Hepatocyte (in vitro differentiated cells): ENCODE measurements around the gene PREX1. TPM values are rescaled to one million over a fixed set of nuclear protein-coding genes. Genes with fewer than 3 reads are reported as not detected.

Source experiments
- DNase-seq: peaks from one replicate; pipeline ENCODE4 v3.0.0-alpha.2; 2016; ENCODE audit warnings: low spot score
- H2AFZ ChIP-seq: fragments of 200-600 bp; sonication (generic); 2 replicates; pipeline ENCODE4 v1.6.0; 2016; ENCODE audit warnings: antibody characterized with exemption, mild to moderate bottlenecking
- H3K27ac ChIP-seq: fragments of 200-600 bp; sonication (generic); 2 replicates; pipeline ENCODE4 v1.5.1; 2016; ENCODE audit warnings: mild to moderate bottlenecking
- H3K27me3 ChIP-seq: fragments of 200-600 bp; sonication (generic); 2 replicates; pipeline ENCODE4 v1.6.1; 2016
- H3K36me3 ChIP-seq: fragments of 200-600 bp; sonication (generic); replicated peaks from 2 replicates; pipeline ENCODE4 v1.5.1; 2016; ENCODE audit warnings: low read depth; ENCODE audit not compliant: insufficient read depth
- H3K4me1 ChIP-seq: fragments of 200-600 bp; sonication (generic); 2 replicates; pipeline ENCODE4 v1.5.1; 2016; ENCODE audit warnings: mild to moderate bottlenecking, moderate library complexity; ENCODE audit not compliant: insufficient read depth
- H3K4me2 ChIP-seq: fragments of 200-600 bp; sonication (generic); 2 replicates; pipeline ENCODE4 v1.6.0; 2016
- H3K4me3 ChIP-seq: fragments of 200-600 bp; sonication (generic); 2 replicates; pipeline ENCODE4 v1.5.1; 2016; ENCODE audit warnings: mild to moderate bottlenecking
- H3K79me2 ChIP-seq: fragments of 200-600 bp; sonication (generic); 2 replicates; pipeline ENCODE4 v1.6.0; 2017; ENCODE audit warnings: mild to moderate bottlenecking
- H3K9me2 ChIP-seq: fragments of 200-600 bp; sonication (generic); replicated peaks from 2 replicates; pipeline ENCODE4 v1.6.0; 2017; ENCODE audit warnings: mild to moderate bottlenecking; ENCODE audit not compliant: insufficient read depth
- H3K9me3 ChIP-seq: fragments of 200-600 bp; sonication (generic); 2 replicates; pipeline ENCODE4 v1.5.1; 2016; ENCODE audit warnings: low read depth, mild to moderate bottlenecking
- H4K20me1 ChIP-seq: fragments of 200-600 bp; sonication (generic); 2 replicates; pipeline ENCODE4 v1.6.0; 2016; ENCODE audit warnings: mild to moderate bottlenecking; ENCODE audit not compliant: insufficient read depth, poor library complexity, severe bottlenecking
- CTCF ChIP-seq: fragments of 200-600 bp; sonication (generic); IDR thresholded peaks from 2 replicates; pipeline ENCODE4 v1.5.1; 2016; ENCODE audit warnings: antibody characterized with exemption, mild to moderate bottlenecking; ENCODE audit not compliant: poor library complexity
- EZH2 ChIP-seq: fragments of 200-600 bp; sonication (generic); IDR thresholded peaks from 2 replicates; pipeline ENCODE4 v1.6.1; 2016; ENCODE audit warnings: antibody characterized with exemption, mild to moderate bottlenecking, borderline replicate concordance
- EZH2phosphoT487 ChIP-seq: fragments of 200-600 bp; sonication (generic); IDR thresholded peaks from one replicate; pipeline ENCODE4 v1.6.1; 2018; ENCODE audit warnings: antibody characterized with exemption, mild to moderate bottlenecking, low read depth, moderate library complexity; ENCODE audit not compliant: unreplicated experiment, severe bottlenecking
- WGBS: methylation state at CpG from one replicate; pipeline ENCODE4 v1.1.6; 2016; ENCODE audit warnings: low lambda C conversion rate; ENCODE audit errors: missing lambda C conversion rate; 5-methylcytosine and 5-hydroxymethylcytosine counted together
- polyA plus RNA-seq: library from polyadenylated mRNA; unstranded; fragments of >200 nt; fragmentation: Nextera tagmentation; extraction: Ambion mirVana; gene quantifications from 2 replicates; pipeline ENCODE4 v1.2.1, GENCODE V29; 2016
- total RNA-seq: library from RNA; depleted of rRNA; stranded (reverse); fragments of >200 nt; gene quantifications from 2 replicates; pipeline ENCODE4 v1.2.3, GENCODE V29; 2014

Gene PREX1
- total and polyA plus RNA-seq, 2 experiments from 2014 or later: 1.8 to 2.9 TPM

GRCh38 chr20:48594533-48594932, 233.3 kb downstream of the PREX1 start:
- H3K4me1 ChIP-seq: no peaks in the 10 kb centered on the region
- H3K4me3 ChIP-seq: no peak overlapping the region
- 89% methylated on average over 3 of the region's 3 CpGs for WGBS
- DNase-seq: no peak
- H2AFZ ChIP-seq: no peak overlapping the region
- no peak for TF ChIP-seq EZH2
- TF ChIP-seq EZH2phosphoT487: no peak
- TF ChIP-seq CTCF: no peak
- H3K27ac ChIP-seq: no peak overlapping the region
- no peaks in the 10 kb centered on the region for H3K79me2 ChIP-seq
- no peaks in the 10 kb centered on the region for H4K20me1 ChIP-seq
- H3K27me3 ChIP-seq: no peaks in the 10 kb centered on the region
- H3K9me2 ChIP-seq: no peaks in the 10 kb centered on the region
- no peak overlapping the region for H3K4me2 ChIP-seq
- no peaks in the 10 kb centered on the region for H3K36me3 ChIP-seq
- no peaks in the 10 kb centered on the region for H3K9me3 ChIP-seq

GRCh38 chr20:48592107-48592940, 235.5 kb downstream of the PREX1 start:
- no peak for DNase-seq
- H3K27ac ChIP-seq: no peak overlapping the region
- no peaks in the 10 kb centered on the region for H3K9me3 ChIP-seq
- no peaks in the 10 kb centered on the region for H3K9me2 ChIP-seq
- no peaks in the 10 kb centered on the region for H3K4me1 ChIP-seq
- TF ChIP-seq CTCF: no peak
- no peak for TF ChIP-seq EZH2phosphoT487
- TF ChIP-seq EZH2: no peak
- H3K79me2 ChIP-seq: no peaks in the 10 kb centered on the region
- H3K4me2 ChIP-seq: no peak overlapping the region
- H3K27me3 ChIP-seq: no peaks in the 10 kb centered on the region
- H2AFZ ChIP-seq: no peak overlapping the region
- no peaks in the 10 kb centered on the region for H3K36me3 ChIP-seq
- no peaks in the 10 kb centered on the region for H4K20me1 ChIP-seq
- no peak overlapping the region for H3K4me3 ChIP-seq
- 92% methylated on average over 8 of the region's 8 CpGs for WGBS

GRCh38 chr20:48586730-48587129, 241.1 kb downstream of the PREX1 start:
- no peak overlapping the region for H3K4me3 ChIP-seq
- no peaks in the 10 kb centered on the region for H3K79me2 ChIP-seq
- H3K27ac ChIP-seq: no peak overlapping the region
- H4K20me1 ChIP-seq: no peaks in the 10 kb centered on the region
- H3K27me3 ChIP-seq: no peaks in the 10 kb centered on the region
- H3K36me3 ChIP-seq: no peaks in the 10 kb centered on the region
- no peaks in the 10 kb centered on the region for H3K9me2 ChIP-seq
- no peak overlapping the region for H2AFZ ChIP-seq
- no peak for DNase-seq
- H3K4me2 ChIP-seq: no peak overlapping the region
- WGBS: 64% methylated on average over 8 of the region's 8 CpGs
- TF ChIP-seq EZH2phosphoT487 (no peak), CTCF (no peak), EZH2 (no peak)
- H3K4me1 ChIP-seq: peaks cover 18% of the 10 kb centered on the region
- no peaks in the 10 kb centered on the region for H3K9me3 ChIP-seq
